SH-SY5Y (cell line): ENCODE measurements around the gene IQCN.

ENCODE experiments used
- GATA2 ChIP-seq: IDR thresholded peaks from 2 replicates; pipeline ENCODE4 v1.6.1; 2011; ENCODE audit warnings: mild to moderate bottlenecking, low read depth, low read length
- GATA3 ChIP-seq: IDR thresholded peaks from 2 replicates; pipeline ENCODE4 v1.6.1; 2011; ENCODE audit warnings: low read depth, mild to moderate bottlenecking, low read length, moderate library complexity

DNA sequence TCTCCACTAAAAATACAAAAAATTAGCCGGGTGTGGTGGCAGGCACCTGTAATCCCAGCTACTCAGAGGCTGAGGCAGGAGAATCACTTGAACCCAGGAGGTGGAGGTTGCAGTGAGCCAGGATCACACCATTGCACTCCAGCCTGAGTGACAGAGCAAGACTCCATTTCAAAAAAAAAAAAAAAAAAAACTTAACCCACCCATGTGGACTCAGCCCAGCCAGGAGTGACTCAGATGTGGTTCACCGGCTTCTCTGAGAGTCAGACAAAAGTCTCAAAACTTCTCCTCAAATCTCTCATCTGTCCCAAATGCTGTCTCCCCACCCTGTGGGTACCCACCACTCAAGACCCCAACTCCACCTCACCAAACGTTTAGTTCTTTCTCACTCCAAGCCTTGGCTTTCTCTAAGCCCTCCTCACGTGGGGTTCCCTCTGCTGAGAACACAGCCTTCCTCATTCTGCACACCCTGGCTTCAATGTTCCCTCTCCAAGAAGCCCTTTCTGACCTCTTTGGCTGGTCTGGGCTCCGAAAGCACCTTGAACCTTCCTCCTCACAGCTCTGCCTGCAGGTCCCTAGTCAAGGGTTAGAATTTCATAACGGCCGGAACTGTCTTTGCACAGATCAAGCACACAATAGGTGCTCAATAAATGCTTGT, 59.3 kb downstream of the IQCN start:
- TF ChIP-seq GATA3 (no peak), GATA2 (no peak)
